H1 (cell line): ENCODE results near the gene EYA2. TPM values are rescaled to one million over a fixed set of nuclear protein-coding genes. Genes with fewer than 3 reads are reported as not detected.
"Not testable (repeated sequence)": the region's sequence is repeated elsewhere in the genome, so short reads cannot be mapped to it uniquely, and the experiment has no call there.

Experiments
- CTCF ChIA-PET: fragments of 300-600 bp; sonication (Branson Sonifier 250); formaldehyde crosslinking; loops from one replicate; lab custom pipeline; 2021; ENCODE audit not compliant: partially characterized antibody; lab: Charles Lee
- POLR2A ChIA-PET: fragments of 300-600 bp; sonication (Branson Sonifier 250); formaldehyde crosslinking; loops from one replicate; lab custom pipeline; 2021; ENCODE audit warnings: inconsistent platforms; ENCODE audit not compliant: partially characterized antibody; lab: Charles Lee
- DNase-seq, 2 experiments: peaks; one replicate each; pipeline versions ENCODE4 v3.0.0 to v3.0.0-alpha.2; 2010 to 2022; ENCODE audit warnings: low spot score in 2 of 2, low read depth in 1 of 2, mixed read lengths in 1 of 2
- FAIRE-seq: peaks from 2 replicates; lab custom pipeline; 2011; peaks lifted over from hg19 to GRCh38; lab: Jason Lieb, UNC
- H2AFZ ChIP-seq: 2 replicates; pipeline ENCODE4 v1.8.1; 2012; ENCODE audit warnings: low read length, inconsistent platforms
- H2AK5ac ChIP-seq: 2 replicates; pipeline ENCODE4 v1.6.1; 2013; ENCODE audit warnings: low read depth, low read length
- H2BK120ac ChIP-seq: replicated peaks from 2 replicates; pipeline ENCODE3; 2013; ENCODE audit warnings: low read depth, low read length, inconsistent platforms
- H2BK12ac ChIP-seq: 2 replicates; pipeline ENCODE4 v1.6.1; 2013; ENCODE audit warnings: low read depth, low read length
- H2BK15ac ChIP-seq: 2 replicates; pipeline ENCODE4 v1.6.1; 2013; ENCODE audit warnings: low read length
- H2BK20ac ChIP-seq: 2 replicates; pipeline ENCODE4 v1.6.1; 2013; ENCODE audit warnings: low read length
- H2BK5ac ChIP-seq: 2 replicates; pipeline ENCODE4 v1.6.1; 2013; ENCODE audit warnings: low read depth, low read length
- H3K14ac ChIP-seq: 2 replicates; pipeline ENCODE4 v1.6.1; 2013; ENCODE audit warnings: inconsistent platforms; ENCODE audit not compliant: insufficient read length
- H3K18ac ChIP-seq: 2 replicates; pipeline ENCODE4 v1.6.1; 2013; ENCODE audit warnings: low read length; ENCODE audit errors: extremely low read depth
- H3K23ac ChIP-seq: 2 replicates; pipeline ENCODE4 v1.6.1; 2013; ENCODE audit warnings: inconsistent platforms; ENCODE audit not compliant: insufficient read length
- H3K23me2 ChIP-seq: 2 replicates; pipeline ENCODE4 v1.6.1; 2013; ENCODE audit warnings: low read depth, low read length
- H3K27ac ChIP-seq: 2 replicates; pipeline ENCODE4 v1.6.1; 2011; ENCODE audit warnings: low read depth, low read length, inconsistent platforms
- H3K27me3 ChIP-seq, 4 experiments: replicated peaks in 1 of 4; 1 replicate in 1 of 4; 2 replicates in 3 of 4; pipeline versions ENCODE4 v1.6.1 to v1.8.1; 2011 to 2013; ENCODE audit warnings: low read length in 3 of 4, mild to moderate bottlenecking in 3 of 4, inconsistent platforms in 2 of 4, mixed read lengths in 2 of 4, moderate library complexity in 1 of 4; ENCODE audit not compliant: control insufficient read depth in 3 of 4, insufficient read depth in 3 of 4; ENCODE audit errors: extremely low read depth in 1 of 4
- H3K36me3 ChIP-seq, 4 experiments: 2 replicates each; pipeline versions ENCODE4 v1.6.1 to v1.8.1; 2011 to 2013; ENCODE audit warnings: mild to moderate bottlenecking in 4 of 4, low read length in 3 of 4, moderate library complexity in 2 of 4, control low read depth in 1 of 4, inconsistent platforms in 1 of 4; ENCODE audit not compliant: insufficient read depth in 4 of 4, control insufficient read depth in 2 of 4
- H3K4ac ChIP-seq: replicated peaks from 2 replicates; pipeline ENCODE3; 2013; ENCODE audit warnings: low read length, low read depth, mixed read lengths, inconsistent platforms; ENCODE audit not compliant: insufficient read length
- H3K4me1 ChIP-seq, 4 experiments: replicated peaks in 1 of 4; 1 replicate in 1 of 4; 2 replicates in 3 of 4; pipeline versions ENCODE4 v1.6.1 to v1.8.1; 2011 to 2013; ENCODE audit warnings: low read length in 3 of 4, inconsistent platforms in 2 of 4, mixed read lengths in 1 of 4; ENCODE audit not compliant: insufficient read depth in 4 of 4, control insufficient read depth in 3 of 4
- H3K4me2 ChIP-seq, 2 experiments: 2 replicates each; pipeline versions ENCODE4 v1.6.1 to v1.8.1; 2011 to 2013; ENCODE audit warnings: low read depth in 2 of 2, low read length in 2 of 2, control low read depth in 1 of 2, inconsistent platforms in 1 of 2, mild to moderate bottlenecking in 1 of 2; ENCODE audit not compliant: insufficient read depth in 1 of 2
- H3K4me3 ChIP-seq, 4 experiments: fragments of 200-600, 300-600 bp in 1 of 4; sonication (generic), shearing (Covaris generic), sonication (Bioruptor Twin) in 1 of 4; 2 replicates each; pipeline versions ENCODE4 v1.5.1 to v1.8.1; 2011 to 2016; ENCODE audit warnings: low read length in 4 of 4, low read depth in 3 of 4, control low read depth in 2 of 4, inconsistent platforms in 2 of 4, mild to moderate bottlenecking in 2 of 4, mixed read lengths in 1 of 4, moderate library complexity in 1 of 4; ENCODE audit not compliant: insufficient read depth in 2 of 4; ENCODE audit errors: extremely low read depth in 1 of 4
- H3K56ac ChIP-seq: replicated peaks from 2 replicates; pipeline ENCODE3; 2013; ENCODE audit warnings: low read depth, mild to moderate bottlenecking, mixed read lengths, low read length, inconsistent platforms; ENCODE audit not compliant: insufficient read length
- H3K79me1 ChIP-seq: 2 replicates; pipeline ENCODE4 v1.6.1; 2013; ENCODE audit warnings: low read depth, low read length, control low read depth
- H3K79me2 ChIP-seq, 2 experiments: 2 replicates each; pipeline versions ENCODE4 v1.6.1 to v1.8.1; 2012 to 2013; ENCODE audit warnings: low read length in 2 of 2, mild to moderate bottlenecking in 2 of 2, inconsistent platforms in 1 of 2; ENCODE audit not compliant: insufficient read depth in 2 of 2, control insufficient read depth in 1 of 2
- H3K9ac ChIP-seq, 4 experiments: replicated peaks in 1 of 4; 1 replicate in 1 of 4; 2 replicates in 3 of 4; pipeline versions ENCODE4 v1.6.1 to v1.8.1; 2011 to 2013; ENCODE audit warnings: low read depth in 3 of 4, low read length in 3 of 4, control low read depth in 2 of 4, mild to moderate bottlenecking in 2 of 4, moderate library complexity in 2 of 4, inconsistent platforms in 1 of 4; ENCODE audit errors: extremely low read depth in 1 of 4
- H3K9me3 ChIP-seq, 2 experiments: 2 replicates each; pipeline versions ENCODE4 v1.6.1 to v1.8.1; 2012 to 2013; ENCODE audit warnings: mild to moderate bottlenecking in 2 of 2, moderate library complexity in 2 of 2, control low read depth in 1 of 2, inconsistent platforms in 1 of 2, low read depth in 1 of 2, low read length in 1 of 2, mixed read lengths in 1 of 2; ENCODE audit not compliant: insufficient read depth in 2 of 2
- H4K20me1 ChIP-seq, 2 experiments: replicated peaks in 1 of 2; 2 replicates each; pipeline versions ENCODE3 to v1.8.1; 2011 to 2013; ENCODE audit warnings: inconsistent platforms in 2 of 2, low read length in 2 of 2, mild to moderate bottlenecking in 1 of 2; ENCODE audit not compliant: insufficient read depth in 2 of 2, control insufficient read depth in 1 of 2
- H4K5ac ChIP-seq: 2 replicates; pipeline ENCODE4 v1.6.1; 2013; ENCODE audit warnings: low read length, low read depth, mixed read lengths, inconsistent platforms; ENCODE audit not compliant: insufficient read length
- H4K8ac ChIP-seq: 2 replicates; pipeline ENCODE4 v1.8.0; 2013; ENCODE audit warnings: mild to moderate bottlenecking, moderate library complexity, low read length, inconsistent platforms; ENCODE audit not compliant: insufficient read depth; ENCODE audit errors: extremely low read depth
- H4K91ac ChIP-seq: replicated peaks from 2 replicates; pipeline ENCODE3; 2013; ENCODE audit warnings: low read length, mixed read lengths, inconsistent platforms; ENCODE audit not compliant: insufficient read length
- BCL11A ChIP-seq, 2 experiments: IDR thresholded peaks; one replicate each; pipeline ENCODE4 v1.6.1; 2011; ENCODE audit warnings: low read depth in 2 of 2, low read length in 2 of 2, mild to moderate bottlenecking in 2 of 2
- GABPA ChIP-seq: IDR thresholded peaks from 2 replicates; pipeline ENCODE4 v1.6.1; 2011; ENCODE audit warnings: mild to moderate bottlenecking, low read length, moderate library complexity, borderline replicate concordance; ENCODE audit not compliant: insufficient read depth
- KDM5A ChIP-seq: fragments of 200-600 bp; IDR thresholded peaks from 2 replicates; pipeline ENCODE4 v1.7.1; 2012; ENCODE audit warnings: mild to moderate bottlenecking, low read length, inconsistent platforms, mixed read lengths
- WGBS, 2 experiments: shearing (Covaris generic) in 1 of 2; methylation state at CpG; one replicate each; pipeline versions ENCODE4 v1.1.6 to v1.1.7; 2013 to 2015; ENCODE audit warnings: low lambda C conversion rate in 2 of 2, mixed read lengths in 2 of 2, inconsistent platforms in 1 of 2, low coverage in 1 of 2, missing lambda C conversion rate in 1 of 2; ENCODE audit not compliant: insufficient replicate concordance in 2 of 2, insufficient coverage in 1 of 2, insufficient read length in 1 of 2; ENCODE audit errors: extremely low coverage in 1 of 2, missing lambda C conversion rate in 1 of 2; 5-methylcytosine and 5-hydroxymethylcytosine counted together
- polyA plus RNA-seq, 7 experiments: library from polyadenylated mRNA; depleted of rRNA in 3 of 7; stranded (reverse) in 5 of 7; unstranded in 2 of 7; fragments of >200 nt in 5 of 7; fragments of 200-250 nt in 2 of 7; gene quantifications; 1 replicate in 5 of 7; 2 replicates in 1 of 7; 4 replicates in 1 of 7; pipeline versions ENCODE4 v1.2.1 to v1.2.3, GENCODE V29; 2011 to 2013; ENCODE audit warnings: missing spikeins in 2 of 7, mixed read lengths in 2 of 7
- total RNA-seq: library from RNA; stranded (reverse); fragmentation: NEBNext Ultra II Directional; extraction: Animal tissue kit (Norgen Biotek cat#: 25700); gene quantifications from 2 replicates; pipeline ENCODE4 v1.2.1, GENCODE V29; 2021

Gene EYA2
- total and polyA plus RNA-seq, 2 of the 8 experiments (the other 6 are each of a cell fraction or from before 2014, with no cell fraction given): 1.6 to 1.7 TPM

DNA sequence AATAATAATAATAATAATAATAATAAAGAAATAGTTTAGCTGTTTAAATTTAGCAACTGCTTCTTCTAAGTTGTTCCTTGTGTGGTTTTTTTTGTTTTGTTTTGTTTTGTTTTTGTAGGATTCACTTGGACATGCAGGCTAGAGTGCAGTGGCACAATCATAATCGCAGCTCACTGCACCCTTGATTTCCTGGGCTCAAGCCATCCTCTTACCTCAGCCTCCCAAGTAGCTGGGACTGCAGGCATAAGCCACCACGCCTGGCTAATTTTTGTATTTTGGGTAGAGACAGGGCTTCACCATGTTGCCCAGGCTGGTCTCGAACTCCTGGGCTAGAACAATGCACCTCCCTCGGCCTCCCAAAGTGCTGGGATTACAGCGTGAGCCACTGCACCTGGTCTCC is 15.3 kb upstream of the EYA2 start (continued):
- no peak for TF ChIP-seq GABPA
- no peak for TF ChIP-seq BCL11A (IDR thresholded peaks at IDR 0.05; ENCODE audit: low read depth in 2 of 2, low read length in 2 of 2)
- no peak for TF ChIP-seq KDM5A
- TF ChIP-seq, all 59 proteins: peak for 0

DNA sequence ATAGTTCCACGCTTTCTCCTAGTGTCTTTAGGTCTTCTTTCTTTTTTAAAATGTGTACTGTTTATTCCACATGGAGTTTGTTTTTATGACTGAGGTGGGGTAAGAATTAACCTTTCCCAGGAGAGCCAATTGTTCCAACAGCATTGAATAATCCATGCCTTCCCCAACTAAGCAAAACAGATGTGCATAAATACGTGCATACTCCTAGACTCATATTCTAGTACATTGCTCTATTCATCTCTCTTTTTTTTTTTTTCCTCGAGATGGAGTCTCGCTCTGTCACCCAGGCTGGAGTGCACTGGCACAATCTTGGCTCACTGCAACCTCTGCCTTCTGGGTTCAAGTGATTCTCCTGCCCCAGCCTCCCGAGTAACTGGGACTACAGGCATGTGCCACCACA is 14.7 kb upstream of the EYA2 start:
- H2BK12ac ChIP-seq, DNase-seq, H4K8ac ChIP-seq, H4K20me1 ChIP-seq, H2BK20ac ChIP-seq, H2BK120ac ChIP-seq, H4K91ac ChIP-seq, CTCF ChIA-PET, H3K79me2 ChIP-seq, H3K4me3 ChIP-seq, H2AK5ac ChIP-seq, H3K9me3 ChIP-seq, H3K23me2 ChIP-seq, H3K4ac ChIP-seq, H3K14ac ChIP-seq, H3K36me3 ChIP-seq, H3K27ac ChIP-seq, H3K56ac ChIP-seq, H2AFZ ChIP-seq, FAIRE-seq, H3K9ac ChIP-seq, H3K18ac ChIP-seq, H3K79me1 ChIP-seq, H3K27me3 ChIP-seq, H3K4me2 ChIP-seq, H2BK5ac ChIP-seq, H4K5ac ChIP-seq, H3K23ac ChIP-seq, H3K4me1 ChIP-seq, H2BK15ac ChIP-seq: not testable (repeated sequence)
- WGBS, 2 experiments: 88% methylated on average over 3 of the region's 5 CpGs; no CpG with 5 or more reads in 1 of the 2 experiments
- POLR2A ChIA-PET: interaction anchor here (0.7 kb wide), 1 partner anchor 51 kb away, joined by 3 read pairs; no protein-coding TSS in a partner anchor
